Measurements from ENCODE around the gene CCDC73. TPM values are rescaled to one million over a fixed set of nuclear protein-coding genes. Genes with fewer than 3 reads are reported as not detected.

The CCDC73 gene
- total RNA-seq, 1 experiment from 2014 or later = not detected

- in situ Hi-C loops (cut with HindIII; ENCODE audit: low pct_unique_long_range_greater_than_20kb, low sequenced_read_pairs) = no loop called here
Observed at GRCh38 chr11:32576456-32576855, 218.0 kb downstream of the CCDC73 start.

GRCh38 chr11:32575070-32575469 is 219.4 kb downstream of the CCDC73 start:
- in situ Hi-C loops (cut with HindIII; ENCODE audit: low pct_unique_long_range_greater_than_20kb, low sequenced_read_pairs) = no loop called here
- no peak for DNase-seq (ENCODE audit: low read depth, low spot score)

More at GRCh38 chr11:32576456-32576855, 218.0 kb downstream of the CCDC73 start:
- DNase-seq (ENCODE audit: low read depth, low spot score) = no peak

- no peak for DNase-seq (ENCODE audit: low read depth, low spot score)
- in situ Hi-C loops (cut with HindIII; ENCODE audit: low pct_unique_long_range_greater_than_20kb, low sequenced_read_pairs) = no loop called here
Observed at GRCh38 chr11:32574421-32574820, 220.0 kb downstream of the CCDC73 start.

- in situ Hi-C loops (cut with HindIII; ENCODE audit: low pct_unique_long_range_greater_than_20kb, low sequenced_read_pairs) = no loop called here
- no peak for DNase-seq (ENCODE audit: low read depth, low spot score)
Observed at GRCh38 chr11:32573228-32573627, 221.2 kb downstream of the CCDC73 start.

- DNase-seq (ENCODE audit: low read depth, low spot score) = no peak
- in situ Hi-C loops (cut with HindIII; ENCODE audit: low pct_unique_long_range_greater_than_20kb, low sequenced_read_pairs) = no loop called here
Observed at GRCh38 chr11:32571039-32571438, 223.4 kb downstream of the CCDC73 start.

GRCh38 chr11:32569313-32569881 is 225.1 kb downstream of the CCDC73 start:
- DNase-seq (ENCODE audit: low read depth, low spot score) = no peak

GRCh38 chr11:32567154-32567553 is 227.3 kb downstream of the CCDC73 start:
- DNase-seq (ENCODE audit: low read depth, low spot score) = no peak
- in situ Hi-C loops (cut with HindIII; ENCODE audit: low pct_unique_long_range_greater_than_20kb, low sequenced_read_pairs) = no loop called here

More at GRCh38 chr11:32569313-32569881, 225.1 kb downstream of the CCDC73 start:
- in situ Hi-C loops (cut with HindIII; ENCODE audit: low pct_unique_long_range_greater_than_20kb, low sequenced_read_pairs) = no loop called here

GRCh38 chr11:32566517-32566916 is 227.9 kb downstream of the CCDC73 start:
- DNase-seq (ENCODE audit: low read depth, low spot score) = no peak

GRCh38 chr11:32563600-32563959 is 230.9 kb downstream of the CCDC73 start:
- DNase-seq (ENCODE audit: low read depth, low spot score) = no peak

More at GRCh38 chr11:32566517-32566916, 227.9 kb downstream of the CCDC73 start:
- in situ Hi-C loops (cut with HindIII; ENCODE audit: low pct_unique_long_range_greater_than_20kb, low sequenced_read_pairs) = no loop called here

GRCh38 chr11:32562839-32563599 is 231.4 kb downstream of the CCDC73 start:
- in situ Hi-C loops (cut with HindIII; ENCODE audit: low pct_unique_long_range_greater_than_20kb, low sequenced_read_pairs) = no loop called here
- no peak for DNase-seq (ENCODE audit: low read depth, low spot score)

More at GRCh38 chr11:32563600-32563959, 230.9 kb downstream of the CCDC73 start:
- in situ Hi-C loops (cut with HindIII; ENCODE audit: low pct_unique_long_range_greater_than_20kb, low sequenced_read_pairs) = no loop called here

- DNase-seq (ENCODE audit: low read depth, low spot score) = peak; percentile 26
- in situ Hi-C loops (cut with HindIII; ENCODE audit: low pct_unique_long_range_greater_than_20kb, low sequenced_read_pairs) = no loop called here
Observed at GRCh38 chr11:32561835-32562234, 232.6 kb downstream of the CCDC73 start.

- in situ Hi-C loops (cut with HindIII; ENCODE audit: low pct_unique_long_range_greater_than_20kb, low sequenced_read_pairs) = no loop called here
- DNase-seq (ENCODE audit: low read depth, low spot score) = no peak
Observed at GRCh38 chr11:32555895-32556294, 238.6 kb downstream of the CCDC73 start.

GRCh38 chr11:32555091-32555490 is 239.4 kb downstream of the CCDC73 start:
- in situ Hi-C loops (cut with HindIII; ENCODE audit: low pct_unique_long_range_greater_than_20kb, low sequenced_read_pairs) = no loop called here
- no peak for DNase-seq (ENCODE audit: low read depth, low spot score)

Other genes with a start within 250 kb of the CCDC73 start
- gene EIF3M, start 210.8 kb downstream of the CCDC73 start, total RNA-seq (2014; rRNA removed; shearing (Covaris generic)) = 807 and 835 TPM in 2 replicates
- gene PRRG4, start 35.3 kb upstream of the CCDC73 start, total RNA-seq (2014; rRNA removed; shearing (Covaris generic)) = 0.18 and 0.29 TPM in 2 replicates
- gene QSER1, start 98.1 kb upstream of the CCDC73 start, total RNA-seq (2014; rRNA removed; shearing (Covaris generic)) = 21.7 and 24.1 TPM in 2 replicates
- gene DEPDC7, start 221.2 kb upstream of the CCDC73 start, total RNA-seq (2014; rRNA removed; shearing (Covaris generic)) = 4.4 and 6.3 TPM in 2 replicates
- 10.6 and 11.9 TPM in 2 replicates for gene TCP11L1, start 244.9 kb upstream of the CCDC73 start, total RNA-seq (2014; rRNA removed; shearing (Covaris generic))